Panc1 (cell line): ENCODE measurements around the gene TMEM30B.

Experiments
- CTCF ChIP-seq: fragments of 450-650 bp; IDR thresholded peaks from 2 replicates; pipeline ENCODE4 v1.5.1; 2017; ENCODE audit warnings: mild to moderate bottlenecking
- REST ChIP-seq, 2 experiments: IDR thresholded peaks; 2 replicates each; pipeline ENCODE4 v1.6.1; 2011 to 2012; ENCODE audit warnings: low read depth in 2 of 2, control low read depth in 1 of 2, low read length in 1 of 2, mild to moderate bottlenecking in 1 of 2, moderate library complexity in 1 of 2; ENCODE audit not compliant: insufficient read depth in 1 of 2

- no peak for TF ChIP-seq CTCF
- no peak for TF ChIP-seq REST (IDR thresholded peaks at IDR 0.05; ENCODE audit: insufficient read depth in 1 of 2, low read depth in 2 of 2, low read length in 1 of 2)
These were observed 3.9 kb downstream of the TMEM30B start for GRCh38 chr14:61277232-61277631.
